SK-N-SH (cell line): ENCODE measurements around the gene DEPDC1B. TPM values are rescaled to one million over a fixed set of nuclear protein-coding genes. Genes with fewer than 3 reads are reported as not detected.

Experiments used
- CTCF ChIA-PET: fragments of 300-600, 350-600 bp; formaldehyde crosslinking; extraction: SDS; loops from one replicate; lab custom pipeline; 2021; lab: Yijun Ruan, JAX
- POLR2A ChIA-PET: fragments of 350-600 bp; sonication (Branson Sonifier 250); formaldehyde crosslinking; extraction: SDS; loops from one replicate; lab custom pipeline; 2020; ENCODE audit warnings: antibody characterized with exemption, inconsistent platforms; lab: Yijun Ruan, JAX
- DNase-seq: peaks from one replicate; pipeline ENCODE4 v3.0.0; 2012
- H2AFZ ChIP-seq: fragments of 200-600 bp; sonication (generic); 2 replicates; pipeline ENCODE4 v1.8.1; 2016; ENCODE audit warnings: antibody characterized with exemption, mild to moderate bottlenecking, low read depth
- H3F3A ChIP-seq: fragments of 200-600 bp; sonication (generic); replicated peaks from 2 replicates; pipeline ENCODE3; 2016; ENCODE audit warnings: antibody characterized with exemption, mild to moderate bottlenecking; ENCODE audit not compliant: insufficient read depth
- H3K27ac ChIP-seq, 2 experiments: fragments of 200-500 bp in 1 of 2; fragments of 200-600 bp in 1 of 2; sonication (Bioruptor generic) in 1 of 2; sonication (generic), shearing (Covaris generic) in 1 of 2; 2 replicates each; pipeline versions ENCODE4 v1.5.1 to v1.6.1; 2014 to 2016; ENCODE audit warnings: low read depth in 2 of 2, inconsistent platforms in 1 of 2, low read length in 1 of 2, mild to moderate bottlenecking in 1 of 2, mixed read lengths in 1 of 2
- H3K27me3 ChIP-seq: fragments of 200-600 bp; sonication (generic), shearing (Covaris generic); 2 replicates; pipeline ENCODE4 v1.6.1; 2016; ENCODE audit warnings: mixed run types; ENCODE audit not compliant: insufficient read depth
- H3K36me3 ChIP-seq, 2 experiments: fragments of 200-500 bp in 1 of 2; fragments of 200-600 bp in 1 of 2; sonication (Bioruptor generic) in 1 of 2; sonication (generic) in 1 of 2; replicated peaks in 1 of 2; 2 replicates each; pipeline versions ENCODE3 to v1.5.1; 2014 to 2016; ENCODE audit warnings: low read length in 1 of 2, mild to moderate bottlenecking in 1 of 2; ENCODE audit not compliant: insufficient read depth in 2 of 2, control insufficient read depth in 1 of 2
- H3K4me1 ChIP-seq, 2 experiments: fragments of 200-500 bp in 1 of 2; fragments of 200-600 bp in 1 of 2; sonication (Bioruptor generic) in 1 of 2; sonication (generic), shearing (Covaris generic) in 1 of 2; 2 replicates each; pipeline versions ENCODE4 v1.5.1 to v1.6.1; 2014 to 2016; ENCODE audit warnings: low read depth in 1 of 2, low read length in 1 of 2, mixed run types in 1 of 2; ENCODE audit not compliant: insufficient read depth in 2 of 2, control insufficient read depth in 1 of 2
- H3K4me2 ChIP-seq: fragments of 200-600 bp; sonication (generic), shearing (Covaris generic); 2 replicates; pipeline ENCODE4 v1.6.1; 2017; ENCODE audit warnings: mixed run types
- H3K4me3 ChIP-seq, 2 experiments: fragments of 200-500 bp in 1 of 2; fragments of 200-600 bp in 1 of 2; sonication (Bioruptor generic) in 1 of 2; sonication (generic), shearing (Covaris generic) in 1 of 2; 2 replicates each; pipeline versions ENCODE4 v1.5.1 to v1.8.1; 2014 to 2016; ENCODE audit warnings: low read depth in 2 of 2, inconsistent platforms in 1 of 2, low read length in 1 of 2, mild to moderate bottlenecking in 1 of 2, mixed read lengths in 1 of 2, moderate library complexity in 1 of 2
- H3K79me2 ChIP-seq: fragments of 200-600 bp; sonication (generic); 2 replicates; pipeline ENCODE4 v1.8.1; 2017; ENCODE audit warnings: mild to moderate bottlenecking; ENCODE audit not compliant: insufficient read depth
- H3K9ac ChIP-seq: fragments of 200-600 bp; sonication (generic); 2 replicates; pipeline ENCODE4 v1.6.1; 2017; ENCODE audit warnings: mixed run types
- H3K9me2 ChIP-seq: fragments of 200-600 bp; sonication (generic); 2 replicates; pipeline ENCODE4 v1.6.1; 2017; ENCODE audit warnings: mixed run types
- H3K9me3 ChIP-seq: fragments of 200-600 bp; sonication (generic); 2 replicates; pipeline ENCODE4 v1.6.1; 2017; ENCODE audit warnings: mixed run types, mild to moderate bottlenecking, moderate library complexity
- H4K20me1 ChIP-seq: fragments of 200-600 bp; sonication (generic); 2 replicates; pipeline ENCODE4 v1.6.1; 2017; ENCODE audit warnings: mild to moderate bottlenecking, mixed run types; ENCODE audit not compliant: insufficient read depth
- FOXJ3 ChIP-seq: sonication (generic); formaldehyde crosslinking; IDR thresholded peaks from 2 replicates; pipeline ENCODE4 v1.5.1; 2020; ENCODE audit warnings: mild to moderate bottlenecking, missing genetic modification reagents
- GABPA ChIP-seq: IDR thresholded peaks from 2 replicates; pipeline ENCODE4 v1.4.0; 2012; ENCODE audit warnings: low read depth, mild to moderate bottlenecking
- MEF2A ChIP-seq: IDR thresholded peaks from 2 replicates; pipeline ENCODE4 v1.4.0; 2012; ENCODE audit warnings: low read depth, borderline replicate concordance
- RFX5 ChIP-seq: IDR thresholded peaks from 2 replicates; pipeline ENCODE4 v1.6.1; 2012; ENCODE audit warnings: mild to moderate bottlenecking, improper control_type of control experiment, low read length
- TCF12 ChIP-seq: IDR thresholded peaks from 2 replicates; pipeline ENCODE4 v1.4.0; 2012
- TEAD4 ChIP-seq: IDR thresholded peaks from 2 replicates; pipeline ENCODE4 v1.4.0; 2012; ENCODE audit warnings: mild to moderate bottlenecking, borderline replicate concordance; ENCODE audit not compliant: insufficient read depth
- WGBS: methylation state at CpG from one replicate; pipeline ENCODE4 v1.1.6; 2017; ENCODE audit warnings: low lambda C conversion rate; 5-methylcytosine and 5-hydroxymethylcytosine counted together
- polyA plus RNA-seq, 3 experiments: library from polyadenylated mRNA; depleted of rRNA; stranded (reverse); fragments of >200 nt; gene quantifications; 2 replicates each; pipeline ENCODE4 v1.2.3, GENCODE V29; 2012
- TF ChIP-seq, protein P1 (sequence below): IDR thresholded peaks from 2 replicates; pipeline ENCODE4 v1.4.0; 2012; ENCODE audit warnings: low read depth, borderline replicate concordance
- TF ChIP-seq, protein P2 (sequence below): IDR thresholded peaks from 2 replicates; pipeline ENCODE4 v1.4.0; 2012; ENCODE audit warnings: low read depth
- TF ChIP-seq, protein P3 (sequence below): fragments of 150-350 bp; IDR thresholded peaks from 2 replicates; pipeline ENCODE4 v1.6.1; 2016; ENCODE audit warnings: mild to moderate bottlenecking, low read depth, low read length
- TF ChIP-seq, protein P4 (sequence below): IDR thresholded peaks from 2 replicates; pipeline ENCODE4 v1.6.1; 2012; ENCODE audit warnings: mild to moderate bottlenecking, low read depth, low read length, moderate library complexity

The DEPDC1B gene
- polyA plus RNA-seq, 1 of the 3 experiments (the other 2 are of a cell fraction) = 4.7 TPM

DNA sequence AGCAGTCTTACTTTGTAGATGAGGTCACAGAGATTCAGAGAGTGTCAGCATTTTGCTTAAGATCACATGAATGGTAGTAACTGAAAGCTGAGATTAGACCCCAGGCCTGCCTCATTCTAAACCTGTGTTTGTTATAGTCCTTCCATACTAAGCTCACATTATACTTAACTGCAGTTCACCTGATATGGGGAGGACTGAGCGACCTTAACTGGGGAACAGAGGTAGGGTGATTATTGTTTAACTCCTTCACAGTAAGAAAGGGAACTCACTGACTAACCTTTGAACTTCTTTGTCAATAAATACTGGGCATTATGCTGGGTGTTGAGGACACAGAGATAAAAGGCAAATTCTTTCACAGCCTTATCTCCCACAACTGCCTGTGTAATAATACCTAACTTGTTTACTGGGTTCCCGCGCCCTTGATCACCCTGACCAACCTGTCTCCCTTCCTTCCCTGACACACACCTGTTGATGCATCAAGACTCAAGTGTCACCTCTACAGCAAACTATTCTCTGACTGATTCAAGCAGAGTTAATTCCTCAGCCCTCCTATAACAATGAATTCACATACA is 27.2 kb downstream of the DEPDC1B start:
- DNase-seq = no peak
- Histone ChIP-seq H3K27ac (no peak overlapping the region), H3K79me2 (peaks cover 10% of the 10 kb centered on the region), H4K20me1 (no peaks in the 10 kb centered on the region), H3K27me3 (no peaks in the 10 kb centered on the region), H3K36me3 (no peaks in the 10 kb centered on the region), H3K9ac (no peak overlapping the region), H3K9me3 (no peaks in the 10 kb centered on the region), H3K4me3 (no peak overlapping the region), H3K4me2 (no peak overlapping the region), H3K9me2 (no peaks in the 10 kb centered on the region), H3K4me1 (no peaks in the 10 kb centered on the region), H3F3A (no peaks in the 10 kb centered on the region), H2AFZ (no peak overlapping the region)
- ChIA-PET CTCF (interaction anchor here (1.8 kb wide), 1 partner anchor 862 kb away, joined by 5 read pairs; no protein-coding TSS in a partner anchor), POLR2A (no interaction called here)
- WGBS = 97% methylated on average over 3 of the region's 3 CpGs
- TF ChIP-seq MEF2A (no peak), TCF12 (no peak), RFX5 (no peak), FOXJ3 (CRISPR knock-in tag) (no peak), TEAD4 (no peak), GABPA (no peak)
- TF ChIP-seq, protein P1, sequence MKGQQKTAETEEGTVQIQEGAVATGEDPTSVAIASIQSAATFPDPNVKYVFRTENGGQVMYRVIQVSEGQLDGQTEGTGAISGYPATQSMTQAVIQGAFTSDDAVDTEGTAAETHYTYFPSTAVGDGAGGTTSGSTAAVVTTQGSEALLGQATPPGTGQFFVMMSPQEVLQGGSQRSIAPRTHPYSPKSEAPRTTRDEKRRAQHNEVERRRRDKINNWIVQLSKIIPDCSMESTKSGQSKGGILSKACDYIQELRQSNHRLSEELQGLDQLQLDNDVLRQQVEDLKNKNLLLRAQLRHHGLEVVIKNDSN = no peak
- TF ChIP-seq, protein P2, sequence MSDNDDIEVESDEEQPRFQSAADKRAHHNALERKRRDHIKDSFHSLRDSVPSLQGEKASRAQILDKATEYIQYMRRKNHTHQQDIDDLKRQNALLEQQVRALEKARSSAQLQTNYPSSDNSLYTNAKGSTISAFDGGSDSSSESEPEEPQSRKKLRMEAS = no peak
- TF ChIP-seq, protein P3, sequence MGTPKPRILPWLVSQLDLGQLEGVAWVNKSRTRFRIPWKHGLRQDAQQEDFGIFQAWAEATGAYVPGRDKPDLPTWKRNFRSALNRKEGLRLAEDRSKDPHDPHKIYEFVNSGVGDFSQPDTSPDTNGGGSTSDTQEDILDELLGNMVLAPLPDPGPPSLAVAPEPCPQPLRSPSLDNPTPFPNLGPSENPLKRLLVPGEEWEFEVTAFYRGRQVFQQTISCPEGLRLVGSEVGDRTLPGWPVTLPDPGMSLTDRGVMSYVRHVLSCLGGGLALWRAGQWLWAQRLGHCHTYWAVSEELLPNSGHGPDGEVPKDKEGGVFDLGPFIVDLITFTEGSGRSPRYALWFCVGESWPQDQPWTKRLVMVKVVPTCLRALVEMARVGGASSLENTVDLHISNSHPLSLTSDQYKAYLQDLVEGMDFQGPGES = no peak
- TF ChIP-seq, protein P4, sequence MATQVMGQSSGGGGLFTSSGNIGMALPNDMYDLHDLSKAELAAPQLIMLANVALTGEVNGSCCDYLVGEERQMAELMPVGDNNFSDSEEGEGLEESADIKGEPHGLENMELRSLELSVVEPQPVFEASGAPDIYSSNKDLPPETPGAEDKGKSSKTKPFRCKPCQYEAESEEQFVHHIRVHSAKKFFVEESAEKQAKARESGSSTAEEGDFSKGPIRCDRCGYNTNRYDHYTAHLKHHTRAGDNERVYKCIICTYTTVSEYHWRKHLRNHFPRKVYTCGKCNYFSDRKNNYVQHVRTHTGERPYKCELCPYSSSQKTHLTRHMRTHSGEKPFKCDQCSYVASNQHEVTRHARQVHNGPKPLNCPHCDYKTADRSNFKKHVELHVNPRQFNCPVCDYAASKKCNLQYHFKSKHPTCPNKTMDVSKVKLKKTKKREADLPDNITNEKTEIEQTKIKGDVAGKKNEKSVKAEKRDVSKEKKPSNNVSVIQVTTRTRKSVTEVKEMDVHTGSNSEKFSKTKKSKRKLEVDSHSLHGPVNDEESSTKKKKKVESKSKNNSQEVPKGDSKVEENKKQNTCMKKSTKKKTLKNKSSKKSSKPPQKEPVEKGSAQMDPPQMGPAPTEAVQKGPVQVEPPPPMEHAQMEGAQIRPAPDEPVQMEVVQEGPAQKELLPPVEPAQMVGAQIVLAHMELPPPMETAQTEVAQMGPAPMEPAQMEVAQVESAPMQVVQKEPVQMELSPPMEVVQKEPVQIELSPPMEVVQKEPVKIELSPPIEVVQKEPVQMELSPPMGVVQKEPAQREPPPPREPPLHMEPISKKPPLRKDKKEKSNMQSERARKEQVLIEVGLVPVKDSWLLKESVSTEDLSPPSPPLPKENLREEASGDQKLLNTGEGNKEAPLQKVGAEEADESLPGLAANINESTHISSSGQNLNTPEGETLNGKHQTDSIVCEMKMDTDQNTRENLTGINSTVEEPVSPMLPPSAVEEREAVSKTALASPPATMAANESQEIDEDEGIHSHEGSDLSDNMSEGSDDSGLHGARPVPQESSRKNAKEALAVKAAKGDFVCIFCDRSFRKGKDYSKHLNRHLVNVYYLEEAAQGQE = no peak
